NT2/D1 (cell line): ENCODE measurements around the gene NDC80.
"Not testable (repeated sequence)": the region's sequence is repeated elsewhere in the genome, so short reads cannot be mapped to it uniquely, and the experiment has no call there.

ENCODE experiments used
- DNase-seq: peaks from one replicate; pipeline ENCODE4 v3.0.0-alpha.2; 2011; ENCODE audit warnings: low read depth, low spot score
- H3K27me3 ChIP-seq: 2 replicates; pipeline ENCODE4 v1.6.0; 2011; ENCODE audit warnings: mild to moderate bottlenecking; ENCODE audit not compliant: insufficient read length, insufficient read depth
- H3K36me3 ChIP-seq: 2 replicates; pipeline ENCODE4 v1.6.1; 2011; ENCODE audit warnings: mild to moderate bottlenecking, low read length, mixed read lengths; ENCODE audit not compliant: insufficient read depth, insufficient read length
- H3K4me1 ChIP-seq: 2 replicates; pipeline ENCODE4 v1.5.1; 2011; ENCODE audit not compliant: insufficient read depth, insufficient read length
- H3K4me3 ChIP-seq: 2 replicates; pipeline ENCODE4 v1.5.1; 2011; ENCODE audit warnings: low read depth; ENCODE audit not compliant: insufficient read length
- H3K9ac ChIP-seq: 2 replicates; pipeline ENCODE4 v1.6.0; 2011; ENCODE audit warnings: low read depth; ENCODE audit not compliant: insufficient read length
- H3K9me3 ChIP-seq: 2 replicates; pipeline ENCODE4 v1.5.1; 2011; ENCODE audit warnings: mild to moderate bottlenecking, low read length; ENCODE audit not compliant: insufficient read depth
- SUZ12 ChIP-seq: IDR thresholded peaks from 2 replicates; pipeline ENCODE4 v1.6.1; 2011; ENCODE audit not compliant: insufficient read length, insufficient read depth; ENCODE audit errors: extremely low read depth
- YY1 ChIP-seq: IDR thresholded peaks from 2 replicates; pipeline ENCODE4 v1.6.1; 2011; ENCODE audit not compliant: insufficient read length, insufficient read depth
- ZNF274 ChIP-seq: IDR thresholded peaks from 2 replicates; pipeline ENCODE4 v1.6.1; 2011; ENCODE audit warnings: mild to moderate bottlenecking, low read depth, low read length

Gene NDC80

DNA sequence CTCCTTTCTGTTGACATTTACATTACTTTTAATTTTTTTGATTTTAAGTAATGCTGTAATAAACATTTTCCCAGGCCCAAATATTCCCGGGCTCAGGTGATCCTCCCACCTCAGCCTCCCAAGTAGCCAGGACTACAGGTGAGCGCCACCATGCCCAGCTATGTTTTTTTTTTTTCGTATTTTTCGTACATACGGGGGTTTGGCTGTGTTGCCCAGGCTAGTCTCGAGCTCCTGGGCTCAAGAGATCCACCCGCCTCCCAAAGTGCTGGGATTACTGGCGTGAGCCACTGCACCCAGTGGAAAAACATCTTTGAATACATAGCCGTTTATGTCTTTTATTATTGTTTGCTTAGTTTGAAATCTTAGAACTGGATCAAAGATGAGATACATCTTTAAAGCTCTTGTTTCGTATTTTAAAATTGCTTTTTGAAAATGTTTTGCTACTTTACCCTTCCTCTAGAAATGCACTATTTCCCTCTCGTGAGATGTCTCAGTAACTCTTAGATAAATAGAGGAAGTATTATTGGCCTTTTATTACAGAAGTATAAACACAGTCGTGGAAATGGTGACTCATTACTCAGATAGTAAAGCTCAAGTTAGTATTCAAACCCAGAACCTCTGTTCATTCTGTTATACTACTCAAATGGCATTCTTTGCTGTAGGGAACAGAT is 86.6 kb downstream of the NDC80 start:
- no peak for DNase-seq
- Histone ChIP-seq H3K36me3 (no peaks in the 10 kb centered on the region), H3K27me3 (no peaks in the 10 kb centered on the region), H3K4me1 (no peaks in the 10 kb centered on the region), H3K9ac (no peak overlapping the region), H3K9me3 (no peaks in the 10 kb centered on the region), H3K4me3 (no peak overlapping the region)
- TF ChIP-seq SUZ12 = no peak
- TF ChIP-seq ZNF274 = no peak
- TF ChIP-seq YY1 = no peak

DNA sequence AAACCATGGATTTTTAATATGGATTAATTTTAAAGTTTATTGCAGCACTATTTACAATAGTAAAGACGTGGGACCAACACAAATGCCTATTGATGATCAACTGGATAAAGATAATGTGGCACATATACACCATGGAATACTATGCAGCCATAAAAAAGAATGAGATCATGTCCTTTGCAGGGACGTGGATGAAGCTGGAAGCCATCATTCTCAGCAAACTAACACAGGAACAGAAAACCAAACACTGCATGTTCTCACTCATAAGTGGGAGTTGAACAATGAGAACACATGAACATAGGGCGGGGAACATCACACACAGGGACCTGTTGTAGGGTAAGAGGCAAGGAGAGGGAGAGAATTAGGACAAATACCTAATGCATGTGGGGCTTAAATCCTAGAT is 89.5 kb downstream of the NDC80 start:
- H3K9me3 ChIP-seq, H3K27me3 ChIP-seq, H3K4me1 ChIP-seq, H3K36me3 ChIP-seq, H3K4me3 ChIP-seq, H3K9ac ChIP-seq, DNase-seq: not testable (repeated sequence)

DNA sequence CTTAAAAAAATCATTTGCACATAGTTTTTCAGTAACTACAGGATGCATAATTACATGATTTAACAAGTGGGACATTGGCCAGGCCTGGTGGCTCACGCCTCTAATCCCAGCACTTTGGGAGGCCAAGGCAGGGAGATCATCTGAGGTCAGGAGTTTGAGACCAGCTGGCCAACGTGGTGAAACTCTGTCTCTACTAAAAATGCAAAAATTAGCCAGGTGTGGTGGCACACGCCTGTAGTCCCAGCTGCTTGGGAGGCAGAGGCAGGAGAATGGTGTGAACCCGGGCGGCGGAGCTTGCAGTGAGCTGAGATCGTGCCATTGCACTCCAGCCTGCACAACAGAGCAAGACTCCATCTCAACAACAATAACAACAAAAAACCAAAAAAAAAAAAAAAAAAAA is 90.9 kb downstream of the NDC80 start:
- DNase-seq, H3K4me1 ChIP-seq, H3K9ac ChIP-seq, H3K9me3 ChIP-seq, H3K4me3 ChIP-seq, H3K27me3 ChIP-seq: not testable (repeated sequence)
- peaks cover 12% of the 10 kb centered on the region for H3K36me3 ChIP-seq

- no peak overlapping the region for H3K9ac ChIP-seq
- no peaks in the 10 kb centered on the region for H3K27me3 ChIP-seq
- TF ChIP-seq ZNF274 (no peak), YY1 (no peak), SUZ12 (no peak)
- H3K9me3 ChIP-seq = no peaks in the 10 kb centered on the region
- H3K4me3 ChIP-seq = no peak overlapping the region
- no peak for DNase-seq
- peaks cover 18% of the 10 kb centered on the region for H3K36me3 ChIP-seq
- H3K4me1 ChIP-seq = no peaks in the 10 kb centered on the region
Measured at GRCh38 chr18:2662990-2663389, 91.6 kb downstream of the NDC80 start.
